GM18868 (cell line): Measurements from ENCODE around the gene SEMA3B.
"Not testable (repeated sequence)": the region's sequence is repeated elsewhere in the genome, so short reads cannot be mapped to it uniquely, and the experiment has no call there.

ENCODE experiments used
- ATAC-seq: cut with Tn5 transposase; IDR thresholded peaks from one replicate; pipeline ENCODE4 v1.9.1; 2021; ENCODE audit warnings: mild to moderate bottlenecking, moderate library complexity; ENCODE audit not compliant: unreplicated experiment

Gene SEMA3B

DNA sequence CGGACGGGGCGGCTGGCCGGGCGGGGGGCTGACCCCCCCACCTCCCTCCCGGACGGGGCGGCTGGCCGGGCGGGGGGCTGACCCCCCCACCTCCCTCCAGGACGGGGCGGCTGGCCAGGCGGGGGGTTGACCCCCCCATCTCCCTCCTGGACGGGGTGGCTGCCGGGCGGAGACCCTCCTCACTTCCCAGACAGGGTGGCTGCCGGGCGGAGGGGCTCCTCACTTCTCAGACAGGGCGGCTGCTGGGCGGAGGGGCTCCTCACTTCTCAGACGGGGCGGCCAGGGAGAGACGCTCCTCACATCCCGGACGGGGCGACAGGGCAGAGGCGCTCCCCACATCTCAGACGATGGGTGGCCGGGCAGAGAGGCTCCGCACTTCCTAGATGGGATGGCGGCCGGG lies 43.1 kb downstream of the SEMA3B start:
- not testable (repeated sequence) for ATAC-seq

DNA sequence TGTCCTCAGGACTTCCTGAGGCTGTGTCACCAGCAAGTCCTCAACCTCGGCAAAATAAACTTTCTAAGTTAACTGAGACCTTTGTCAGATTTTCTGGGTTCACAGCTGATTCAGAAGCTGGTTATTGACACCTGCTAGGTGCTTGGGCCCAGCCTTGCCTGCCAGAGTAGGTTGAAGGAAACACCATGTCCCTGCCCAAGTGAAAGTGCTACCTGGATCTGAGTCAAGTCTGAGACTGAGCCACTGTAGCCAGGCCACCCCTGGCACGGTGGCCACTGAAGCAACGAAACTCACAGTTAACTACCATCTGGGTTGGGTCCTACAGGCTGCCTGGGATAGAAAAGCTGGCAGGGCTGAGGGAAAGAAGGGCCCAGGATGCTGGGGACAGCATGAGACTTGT lies 45.4 kb downstream of the SEMA3B start:
- ATAC-seq: no peak

DNA sequence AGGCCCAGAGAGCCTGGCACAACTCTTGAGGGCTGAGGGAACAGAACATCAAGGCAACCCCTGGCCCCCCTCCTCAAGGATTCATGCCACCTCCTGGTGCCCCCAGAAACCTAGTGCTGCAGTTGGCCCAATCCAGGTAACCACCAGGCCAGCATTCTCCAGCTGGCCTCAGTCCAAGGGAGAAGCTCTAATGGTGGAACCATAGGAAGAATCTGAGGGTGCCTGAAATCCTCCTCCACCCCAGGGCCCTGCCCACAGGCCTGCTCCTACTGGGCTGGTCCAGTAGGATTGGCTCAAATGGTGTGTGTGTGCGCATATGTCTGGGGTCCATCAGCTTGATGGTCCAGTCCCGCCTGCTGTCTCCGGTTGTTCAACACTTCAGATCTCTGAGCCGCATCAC lies 45.9 kb downstream of the SEMA3B start:
- ATAC-seq: no peak

DNA sequence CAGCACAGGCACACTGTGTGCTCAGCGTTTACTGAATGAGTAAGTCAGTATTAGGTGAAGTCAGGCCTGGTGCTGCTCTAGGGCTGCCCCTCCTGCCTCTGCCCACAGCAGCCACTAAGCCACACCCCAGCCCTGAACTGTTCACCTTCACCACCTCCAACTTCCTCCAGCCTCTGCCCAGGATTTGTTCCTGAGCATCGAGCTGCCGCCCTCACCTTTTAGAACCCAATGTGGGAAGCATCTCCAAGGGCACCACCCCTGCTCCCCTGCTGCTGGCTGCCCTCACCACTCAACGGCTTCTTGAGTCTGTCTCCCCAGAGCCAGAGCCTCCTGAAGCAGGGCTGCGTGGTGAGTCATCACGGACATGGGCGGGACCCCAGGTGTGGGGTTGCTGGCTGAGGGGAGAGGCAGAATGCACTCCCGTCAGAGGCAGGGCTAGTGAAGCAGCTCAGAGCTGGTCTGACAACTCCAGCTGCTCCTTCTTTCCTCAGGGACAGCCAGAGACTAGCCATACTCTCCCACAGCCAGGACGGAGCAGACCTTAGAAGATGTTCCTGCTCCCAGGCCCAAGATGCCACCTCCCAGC lies 47.8 kb downstream of the SEMA3B start:
- ATAC-seq: no peak

DNA sequence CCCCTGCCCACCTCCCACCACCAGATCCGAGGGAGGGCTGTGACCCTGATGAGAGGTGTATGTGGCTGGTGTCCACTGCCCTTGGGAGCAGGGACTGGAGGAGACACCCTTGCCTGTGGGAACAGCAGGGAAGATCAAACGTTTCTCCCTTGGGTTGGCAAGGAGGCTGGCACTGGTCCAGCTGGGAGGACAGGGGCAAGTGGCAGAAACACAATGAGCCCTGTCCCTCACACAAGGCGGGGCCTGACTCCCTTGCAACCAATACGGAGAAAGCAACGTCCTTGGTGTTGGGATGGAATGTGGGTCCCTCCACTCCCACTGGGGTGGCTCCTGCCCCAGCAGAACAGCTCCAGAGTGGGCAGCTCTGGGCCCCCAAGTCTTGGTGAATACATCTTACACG lies 48.4 kb downstream of the SEMA3B start:
- no peak for ATAC-seq

DNA sequence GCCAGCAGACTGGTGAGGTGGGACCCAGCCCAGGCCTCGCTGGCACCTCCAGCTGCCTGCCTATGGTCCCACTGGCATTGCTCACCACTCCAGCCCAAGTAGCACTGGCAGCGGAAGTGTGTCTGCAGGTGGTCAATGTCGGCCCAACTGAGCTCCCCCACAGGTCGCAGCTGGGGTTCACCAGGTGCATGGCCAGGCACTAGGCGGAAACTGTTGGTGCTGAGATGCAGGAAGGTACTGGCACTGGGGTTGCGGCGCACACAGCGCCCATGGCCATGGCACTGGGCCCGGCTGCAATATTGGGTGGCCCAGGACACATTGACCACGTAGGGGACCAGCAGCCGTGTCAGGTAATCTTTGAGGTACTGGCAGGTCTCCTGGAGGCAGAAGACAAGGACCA lies 49.2 kb downstream of the SEMA3B start:
- no peak for ATAC-seq

DNA sequence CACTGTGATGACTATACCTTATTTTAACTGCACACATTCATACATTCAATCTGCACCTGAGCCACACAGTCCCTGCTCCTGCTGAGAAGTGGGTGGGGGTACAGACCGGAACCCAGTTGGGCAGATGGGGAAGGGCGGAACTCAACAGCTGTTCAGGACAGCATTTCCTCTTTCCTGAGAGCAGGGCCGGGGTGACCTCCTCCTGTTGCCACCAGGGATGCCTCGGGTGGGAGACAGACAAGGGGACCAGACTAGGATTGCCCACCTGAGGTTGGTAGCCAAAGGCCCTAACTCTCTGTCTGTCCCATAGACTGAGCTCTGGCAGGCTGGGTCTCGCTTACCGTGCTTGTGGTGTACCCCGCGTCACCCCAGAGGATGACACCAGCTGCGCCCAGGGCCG lies 49.7 kb downstream of the SEMA3B start:
- no peak for ATAC-seq

DNA sequence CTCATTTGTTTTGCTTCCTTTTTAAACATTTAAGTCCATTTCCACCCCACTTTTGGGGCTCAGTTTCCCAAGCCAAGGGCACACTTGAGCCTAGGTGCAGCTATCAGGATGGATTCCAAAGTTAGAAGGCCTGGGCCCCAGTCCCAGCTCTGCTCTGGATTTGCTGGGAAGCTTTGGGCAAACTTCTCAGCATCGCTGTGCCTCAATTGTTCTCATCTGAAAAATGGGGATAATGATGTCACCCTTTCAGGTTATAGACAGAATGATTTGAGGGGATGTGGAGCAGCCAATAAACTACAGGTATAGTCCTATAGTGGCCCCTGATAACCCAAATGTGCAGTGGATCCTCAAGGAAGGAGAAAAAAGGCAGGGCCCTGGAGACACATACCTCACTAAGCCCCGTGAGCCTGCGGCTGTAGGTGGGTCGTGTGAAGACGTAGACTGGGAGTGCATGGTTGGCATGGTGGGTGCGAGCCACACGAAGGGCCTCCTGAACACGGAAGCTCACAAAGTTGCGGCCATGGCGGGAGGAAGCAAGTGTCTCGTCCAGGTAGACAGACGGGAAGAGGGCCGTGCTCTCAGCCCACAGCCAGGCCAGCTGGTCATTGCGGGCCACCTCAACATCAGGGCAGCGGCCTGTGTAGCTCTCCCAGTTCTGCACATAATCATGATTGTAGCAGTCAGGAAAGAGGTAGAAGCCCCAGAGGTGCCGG lies 50.4 kb downstream of the SEMA3B start:
- ATAC-seq: no peak

DNA sequence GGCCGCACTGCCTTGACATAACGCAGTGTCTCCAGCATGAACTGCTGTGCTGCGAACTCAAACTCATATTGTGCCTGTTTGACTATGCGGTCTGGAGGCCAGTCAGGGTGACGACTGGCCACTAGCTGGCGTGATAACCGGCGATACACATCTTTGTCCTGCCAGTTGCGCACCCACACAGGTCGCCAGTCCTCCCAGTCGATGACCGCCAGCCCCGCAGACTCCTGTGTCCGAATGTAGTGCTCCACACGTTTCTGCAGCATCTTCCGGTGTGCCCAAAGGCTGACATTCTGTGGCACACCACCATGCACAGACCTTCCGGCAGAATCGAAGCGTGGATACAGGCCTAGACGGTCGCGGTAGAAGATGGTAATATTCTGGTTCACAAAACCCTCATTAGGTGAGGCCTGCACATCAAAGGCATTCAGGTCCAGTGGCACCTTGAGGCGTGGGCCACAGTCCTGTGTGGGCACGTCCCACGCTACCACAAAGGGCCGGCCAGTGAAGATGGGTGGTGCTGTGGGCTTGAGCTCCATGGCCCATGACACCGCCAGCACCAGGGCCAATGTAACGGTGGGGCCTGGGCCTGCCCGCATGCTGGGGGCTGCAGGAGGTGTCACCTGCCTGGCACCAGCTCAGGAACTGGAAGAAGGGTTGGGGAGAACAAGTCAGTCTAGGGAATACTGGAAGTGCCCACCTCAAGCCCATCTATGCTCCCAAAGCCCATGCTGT lies 51.1 kb downstream of the SEMA3B start:
- ATAC-seq: no peak

DNA sequence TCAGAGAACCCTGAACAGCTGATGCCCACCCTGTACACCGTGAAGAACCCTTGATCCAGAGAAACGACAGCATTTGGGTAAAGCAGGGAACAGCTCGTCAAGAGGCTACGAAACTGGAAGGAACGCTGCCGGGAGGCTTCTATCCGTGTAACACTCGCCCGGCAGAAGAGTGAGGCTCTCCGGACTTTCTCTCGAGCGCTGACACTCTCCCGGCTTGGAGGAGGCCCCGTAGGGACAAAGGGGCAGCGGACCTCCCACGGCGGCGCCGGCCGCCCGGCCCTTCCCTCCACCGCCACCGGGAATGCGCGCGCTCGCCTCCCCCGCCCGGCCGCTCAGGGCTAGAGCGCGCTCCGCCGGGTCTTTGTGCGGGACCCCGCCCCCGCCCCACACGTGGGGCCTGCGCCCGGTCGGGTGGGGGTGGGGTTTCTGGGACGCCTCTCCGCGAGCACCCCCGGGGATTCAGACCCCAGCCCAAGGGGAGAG lies 51.9 kb downstream of the SEMA3B start:
- peak; percentile 46 for ATAC-seq

DNA sequence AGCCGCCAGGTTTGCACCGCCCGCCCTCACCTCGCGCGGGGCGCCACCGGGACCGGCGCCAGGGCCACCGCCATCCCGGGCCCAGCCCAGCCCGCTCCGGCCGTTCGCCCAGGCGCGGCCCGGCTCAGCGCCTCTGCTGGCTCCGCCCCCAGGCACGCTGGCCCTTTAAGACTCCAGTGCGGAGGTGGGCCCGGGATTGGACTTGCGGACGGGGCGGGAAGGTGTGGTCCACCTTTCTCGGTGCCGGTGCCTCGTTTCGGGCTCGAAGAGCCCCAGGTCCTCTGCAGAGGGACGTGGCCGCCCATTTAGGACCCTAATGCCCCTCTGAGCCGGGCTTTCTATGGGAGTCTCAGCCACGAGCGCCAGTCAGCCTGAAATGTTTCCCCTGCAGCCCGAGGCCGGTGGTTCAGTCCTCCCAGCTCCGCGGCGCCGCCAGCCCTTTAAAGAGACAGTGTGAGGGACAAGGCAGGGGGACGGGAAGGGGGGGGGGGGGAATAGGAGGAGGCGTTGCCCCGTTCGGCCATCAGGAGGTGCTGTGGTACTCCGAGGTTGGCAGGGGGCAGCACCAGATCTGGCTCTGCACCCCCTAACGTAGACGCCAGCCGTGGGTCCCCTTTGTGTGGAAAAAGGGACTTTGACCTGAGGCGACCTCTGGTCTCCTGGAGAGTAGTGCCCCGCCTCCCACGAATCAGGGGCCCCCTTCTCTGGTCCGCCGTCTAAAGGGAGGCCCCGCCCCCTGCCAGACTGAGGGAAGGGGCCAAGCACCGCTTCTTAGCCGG lies 52.6 kb downstream of the SEMA3B start:
- ATAC-seq: peak; percentile 80

DNA sequence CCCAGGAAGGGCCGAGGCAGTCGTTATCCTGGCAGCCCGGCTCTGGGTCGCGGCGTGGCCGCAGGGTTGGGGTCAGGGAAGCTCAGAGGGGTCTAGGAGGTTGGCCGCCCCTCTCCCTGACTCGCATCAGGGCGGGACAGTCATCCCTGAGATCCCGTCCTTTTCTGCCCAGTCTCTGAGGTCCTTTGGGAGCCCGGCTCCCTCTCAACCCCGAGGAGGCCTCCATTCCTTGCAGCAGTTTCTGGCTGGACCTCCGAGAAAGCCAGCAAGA lies 53.1 kb downstream of the SEMA3B start:
- ATAC-seq: no peak

DNA sequence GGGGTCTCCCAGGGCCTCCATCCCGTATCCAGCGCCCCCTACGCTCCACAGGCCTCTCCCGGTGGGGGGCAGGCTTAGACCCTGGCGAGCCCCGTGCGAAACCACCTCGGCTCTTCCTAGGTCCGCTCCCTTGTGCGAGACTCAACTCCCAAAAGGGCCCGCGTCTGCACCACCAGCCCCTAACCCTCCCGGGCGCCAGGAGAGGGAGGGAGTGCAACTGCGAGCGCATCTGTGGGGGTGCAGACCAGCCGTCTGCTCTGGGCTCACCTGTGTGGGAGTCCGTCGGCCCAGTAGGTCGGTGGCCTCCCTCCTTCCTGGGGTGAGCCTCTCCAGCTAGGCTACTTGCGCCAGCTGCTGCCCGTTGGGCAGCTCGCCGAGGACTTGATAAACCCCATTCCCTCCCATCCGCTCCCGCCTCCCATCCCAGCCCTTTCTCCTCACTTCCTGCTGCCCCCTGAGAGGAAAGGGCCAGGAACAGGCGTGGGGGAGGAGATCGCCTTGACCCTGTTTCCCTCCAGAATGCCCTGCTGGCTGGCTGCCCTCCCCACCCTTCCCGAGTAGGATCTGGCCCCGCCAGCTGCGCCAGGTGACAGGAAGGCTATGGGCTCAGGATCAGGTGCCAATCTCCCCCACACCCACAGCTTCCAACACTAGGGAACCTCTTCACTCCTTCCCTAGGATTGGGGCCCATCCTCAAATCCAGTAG lies 53.6 kb downstream of the SEMA3B start, which contains the start of gene HYAL2:
Gene HYAL2 (minus strand): TSS at position 360 of the 706 bp plus-strand sequence. CDS start 2,256 bp downstream, outside the sequence.
- ATAC-seq: no peak

DNA sequence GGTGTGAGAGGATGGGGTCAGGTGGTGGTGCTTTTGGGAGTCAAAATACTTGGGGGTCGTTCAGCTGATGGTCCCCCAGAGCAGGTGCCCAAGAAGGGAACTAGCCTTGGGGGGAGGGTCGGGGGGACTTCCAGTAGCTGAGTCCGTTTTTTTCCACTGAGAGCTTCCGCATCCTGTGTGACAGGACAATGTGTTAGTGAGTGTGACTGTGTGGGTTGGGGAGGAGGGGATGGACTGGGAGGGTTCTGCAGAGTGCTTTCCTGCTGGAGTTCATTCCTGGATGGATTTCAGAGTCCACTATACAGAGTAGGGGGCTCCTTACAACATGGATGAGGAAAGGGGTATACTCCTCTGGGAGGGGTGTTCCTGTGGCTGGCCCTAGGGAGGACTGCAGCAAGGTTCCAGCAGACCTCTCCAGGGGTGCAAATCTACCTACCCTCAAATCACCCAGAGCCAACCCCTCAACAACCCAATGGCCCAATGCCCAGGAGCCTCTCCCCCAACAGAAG lies 54.2 kb downstream of the SEMA3B start:
- ATAC-seq: no peak

DNA sequence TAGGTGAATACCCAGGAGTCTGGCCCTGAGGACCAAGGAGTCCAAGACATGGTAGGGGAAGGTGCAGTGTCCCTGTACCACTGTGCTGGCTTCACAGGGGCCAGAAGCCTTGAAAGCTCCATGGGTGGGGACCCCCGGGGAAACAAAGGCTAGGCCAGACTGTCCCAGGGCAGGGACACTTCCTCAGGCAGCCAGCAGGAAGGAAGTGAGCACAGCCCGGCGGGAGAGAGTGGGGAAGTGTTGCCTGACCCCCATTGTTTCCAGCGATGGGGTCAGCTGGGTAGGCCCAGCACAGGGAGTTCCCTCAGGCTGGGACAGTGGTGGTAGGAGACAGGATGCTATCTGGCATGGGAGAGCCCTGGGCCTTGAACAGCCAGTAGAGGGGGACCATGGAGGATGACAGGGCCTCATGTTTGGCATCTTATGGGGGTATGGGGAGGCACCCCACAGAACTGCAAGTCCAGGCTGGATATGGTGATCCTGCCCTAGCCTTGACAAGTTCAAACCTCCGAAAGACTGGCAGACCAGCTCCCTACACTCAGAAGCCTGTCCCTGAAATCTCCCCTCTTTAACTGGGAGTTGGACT lies 54.8 kb downstream of the SEMA3B start:
- ATAC-seq: no peak

DNA sequence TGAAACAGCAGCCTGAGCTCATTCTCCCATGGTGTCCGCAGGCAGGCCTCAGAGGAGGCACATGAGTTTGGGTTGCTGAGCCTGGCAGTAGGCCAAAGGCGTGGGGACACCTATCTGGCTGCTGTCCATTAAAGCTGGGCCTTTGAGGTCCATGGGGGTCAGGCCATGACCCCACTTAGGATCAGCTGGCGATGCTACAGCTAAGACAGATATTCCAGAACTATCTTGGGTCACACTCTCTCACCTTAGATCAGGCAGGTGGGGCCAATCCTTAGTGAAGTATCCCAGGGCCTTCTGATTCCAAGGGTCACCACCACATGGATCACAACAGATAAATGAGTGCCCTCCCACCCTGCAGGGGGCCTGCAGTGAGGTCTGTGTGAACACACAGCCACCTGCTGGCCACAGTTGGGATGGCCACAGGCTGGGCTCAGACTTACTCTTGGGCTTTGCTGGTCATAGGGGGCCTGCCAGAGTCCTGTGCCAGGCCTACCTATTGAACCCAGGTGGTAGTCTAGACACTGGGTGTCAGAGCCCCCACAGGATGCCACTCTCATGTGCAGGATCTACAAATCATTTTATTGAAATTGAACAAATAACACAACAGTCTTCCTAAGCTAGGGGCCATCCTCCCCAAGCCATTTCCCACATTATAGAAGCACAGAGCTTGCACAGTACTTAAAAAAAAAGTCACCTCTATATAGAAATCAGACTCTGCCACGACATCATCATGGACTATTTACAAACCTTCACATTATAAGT lies 55.6 kb downstream of the SEMA3B start:
- no peak for ATAC-seq

DNA sequence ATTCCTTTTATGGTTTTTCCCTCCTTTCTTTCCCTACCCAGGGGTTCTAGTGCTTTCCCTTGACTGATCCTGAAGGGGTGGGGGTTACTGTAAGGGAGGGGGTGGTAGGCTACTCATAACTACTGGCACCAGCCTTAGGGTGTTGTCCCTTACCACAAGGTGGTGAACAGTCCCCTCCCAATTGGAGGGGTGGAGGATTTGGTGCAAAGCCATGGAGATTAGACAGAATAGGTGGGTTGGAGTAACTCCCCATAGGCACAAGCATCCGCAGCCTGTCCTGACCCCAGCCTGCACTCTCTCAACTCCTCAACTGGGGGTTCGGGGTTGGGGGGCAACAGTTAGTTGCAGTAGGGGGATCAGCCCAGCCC lies 56.1 kb downstream of the SEMA3B start:
- no peak for ATAC-seq

DNA sequence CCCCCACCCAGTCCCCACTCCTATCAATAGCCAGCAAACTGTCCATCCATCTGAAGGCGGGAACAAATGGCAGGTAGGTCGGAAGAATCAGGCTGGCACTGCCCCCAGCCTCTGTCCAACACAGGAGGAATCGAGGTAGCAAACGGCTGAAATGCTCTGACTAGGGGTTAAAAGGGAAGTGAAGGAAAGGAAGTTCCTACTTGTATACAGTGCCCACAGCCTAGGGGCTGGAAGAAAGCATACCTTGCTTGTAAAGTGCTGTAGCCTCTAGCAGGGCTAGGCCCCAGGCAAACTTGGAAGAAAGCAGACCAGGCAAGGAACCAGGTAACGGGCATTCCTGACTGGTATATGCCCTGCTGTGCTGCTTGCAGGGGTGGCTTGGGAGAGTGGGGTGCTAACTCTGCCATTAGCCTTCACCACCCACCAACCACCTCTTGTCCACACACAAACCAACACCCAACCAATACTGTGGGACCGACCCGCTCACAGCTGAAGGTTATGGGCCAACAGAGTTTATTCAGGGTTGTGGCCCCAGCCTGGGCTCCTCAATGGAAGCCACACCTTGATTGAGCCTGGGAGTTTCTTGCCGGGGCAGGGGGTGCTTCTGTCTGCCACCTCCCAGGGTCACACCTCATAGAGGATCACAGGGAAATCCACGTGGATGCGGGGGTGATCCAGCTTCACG lies 56.7 kb downstream of the SEMA3B start:
- no peak for ATAC-seq

DNA sequence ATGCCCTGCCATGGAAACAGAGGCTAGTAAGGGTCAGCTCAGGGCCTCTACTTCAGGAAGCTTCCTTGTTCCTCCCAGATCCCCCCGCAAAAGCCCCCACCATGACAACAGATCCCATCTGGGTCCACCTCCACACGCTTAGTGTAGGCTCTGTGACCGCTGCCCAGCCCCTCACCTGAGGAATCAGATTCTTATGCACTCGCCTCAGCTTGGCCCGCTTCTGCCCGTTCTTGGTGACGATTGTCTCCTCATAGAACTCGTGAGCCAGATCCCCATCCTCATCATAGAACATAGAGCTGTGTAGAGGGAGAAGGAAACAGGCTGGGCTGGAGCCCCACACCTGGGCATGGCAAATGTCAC lies 57.2 kb downstream of the SEMA3B start:
- ATAC-seq: no peak
